Transverse colon (tissue), 4 donors: ENCODE results near the gene ARL6IP4. TPM values are rescaled to one million over a fixed set of nuclear protein-coding genes. Genes with fewer than 3 reads are reported as not detected.

Source experiments
- DNase-seq: peaks from one replicate; pipeline ENCODE4 v3.0.0-alpha.2; 2019
- H3K27ac ChIP-seq, 4 donors: fragments of 200-600 bp; sonication (generic); 2 replicates each; pipeline ENCODE4 v1.5.1; 2016 to 2018; ENCODE audit warnings: inconsistent platforms in 4 of 4
- H3K27me3 ChIP-seq: fragments of 200-600 bp; sonication (generic); 2 replicates; pipeline ENCODE4 v1.5.1; 2017; ENCODE audit warnings: inconsistent platforms
- H3K36me3 ChIP-seq, 4 donors: fragments of 200-600 bp; sonication (generic); 2 replicates each; pipeline ENCODE4 v1.5.1; 2017 to 2019; ENCODE audit warnings: inconsistent platforms in 4 of 4
- H3K4me1 ChIP-seq, 4 donors: fragments of 200-600 bp; sonication (generic); 2 replicates each; pipeline ENCODE4 v1.5.1; 2017 to 2020; ENCODE audit warnings: inconsistent platforms in 4 of 4
- H3K4me3 ChIP-seq, 4 donors: fragments of 200-600 bp; sonication (generic); 1 replicate in 1 of 4; 2 replicates in 3 of 4; pipeline versions ENCODE4 v1.5.1 to v1.6.1; 2017 to 2019; ENCODE audit warnings: inconsistent platforms in 4 of 4
- H3K9me3 ChIP-seq, 2 donors: fragments of 200-600 bp; sonication (generic); 2 replicates each; pipeline ENCODE4 v1.5.1; 2017 to 2019; ENCODE audit warnings: inconsistent platforms in 2 of 2
- EP300 ChIP-seq: sonication (generic); formaldehyde crosslinking; IDR thresholded peaks from one replicate; pipeline ENCODE4 v1.6.1; 2017; ENCODE audit warnings: antibody characterized with exemption, low read depth
- POLR2A ChIP-seq: fragments of 450-650 bp; IDR thresholded peaks from one replicate; pipeline ENCODE4 v1.6.1; 2016; ENCODE audit warnings: antibody characterized with exemption, mild to moderate bottlenecking, moderate library complexity
- POLR2AphosphoS5 ChIP-seq, 3 donors: sonication (generic); formaldehyde crosslinking; IDR thresholded peaks; one replicate each; pipeline ENCODE4 v1.6.1; 2016; ENCODE audit warnings: antibody characterized with exemption in 3 of 3
- WGBS, 2 donors: methylation state at CpG; one replicate each; pipeline ENCODE4 v1.1.5; 2018; ENCODE audit warnings: low coverage in 1 of 2; 5-methylcytosine and 5-hydroxymethylcytosine counted together
- in situ Hi-C, 4 donors: fragments of 200-750 bp; cut with MboI; loops; one replicate each; pipeline versions ENCODE4 v1.15.0 to v1.15.1; 2017; ENCODE audit warnings: low sequenced_read_pairs in 3 of 4, low pct_ligation_motif_present in 1 of 4, low pct_unique_long_range_greater_than_20kb in 1 of 4
- intact Hi-C: fragments of 100-400 bp; cut with DNase I; formaldehyde crosslinking; loops from one replicate; pipeline ENCODE4 v1.15.1; 2023; ENCODE audit warnings: low total_unique reads
- total RNA-seq, 4 donors: library from RNA; depleted of rRNA; stranded (reverse); fragments of >200 nt; gene quantifications; one replicate each; pipeline ENCODE4 v1.1.0, GENCODE V29; 2016
- TF ChIP-seq, protein P1 (sequence below), 5 experiments: fragments of 200-600 bp in 3 of 5; fragments of 450-650 bp in 2 of 5; sonication (generic) in 3 of 5; IDR thresholded peaks; 1 replicate in 2 of 5; 2 replicates in 3 of 5; pipeline ENCODE4 v1.5.1; 2016 to 2017; ENCODE audit warnings: antibody characterized with exemption in 5 of 5, inconsistent platforms in 3 of 5, mild to moderate bottlenecking in 2 of 5, moderate library complexity in 1 of 5

The ARL6IP4 gene
- total RNA-seq, 4 donors from 2014 or later, result 77.4 to 225 (median 184) TPM

DNA sequence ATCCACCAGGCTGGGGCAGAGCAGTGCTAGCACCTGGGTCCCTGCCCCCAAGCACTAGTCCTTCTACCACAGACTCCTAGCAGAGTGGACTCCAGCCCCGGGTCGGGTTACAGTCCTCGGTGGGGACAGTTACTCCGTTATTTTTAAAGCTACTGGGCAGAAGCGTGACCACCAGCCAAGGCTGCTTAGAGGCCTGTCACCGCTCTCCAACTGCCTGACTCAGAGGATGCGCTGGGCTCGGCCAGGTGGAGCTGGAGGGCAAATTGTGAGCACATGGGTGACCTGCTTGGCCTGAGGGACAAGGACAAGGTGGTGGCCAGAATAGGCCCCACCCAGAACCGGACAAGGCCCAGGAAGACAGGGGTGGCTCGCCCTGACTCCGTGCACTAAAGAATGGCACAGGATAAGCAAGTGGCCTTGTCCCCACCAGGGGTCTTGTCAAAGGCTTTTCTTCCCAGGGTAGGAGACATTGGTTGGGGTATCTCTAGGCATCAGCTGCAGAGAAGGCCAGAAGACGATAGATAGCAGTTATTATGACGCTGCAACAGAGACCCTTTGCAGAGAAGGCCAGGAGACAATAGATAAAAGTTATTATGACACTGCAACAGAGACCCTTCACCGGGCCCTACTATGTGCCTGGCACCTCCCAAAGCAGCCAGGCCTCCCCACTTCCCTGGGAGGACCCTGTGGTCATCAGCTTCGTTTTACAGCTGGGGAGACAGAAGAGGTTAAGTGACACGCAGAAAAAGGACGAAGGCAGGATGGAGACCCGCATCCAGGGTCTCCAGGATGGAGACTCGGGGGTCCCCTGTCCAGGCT is 15.8 kb upstream of the ARL6IP4 start:
- peaks cover 9 to 62% (median 33%) of the 10 kb centered on the region in 4 donors for H3K4me1 ChIP-seq
- no peaks in the 10 kb centered on the region for H3K27me3 ChIP-seq
- intact Hi-C loops, result no loop called here
- in situ Hi-C loops, result loop anchor here in 1 of 4 donors (25.0 kb wide), 1 partner anchor 327 kb away; no protein-coding TSS in a partner anchor
- DNase-seq, result no peak
- no peaks in the 10 kb centered on the region for H3K9me3 ChIP-seq
- no peak for TF ChIP-seq EP300
- TF ChIP-seq POLR2AphosphoS5 (IDR thresholded peaks at IDR 0.05), result no peak
- TF ChIP-seq, protein P1, sequence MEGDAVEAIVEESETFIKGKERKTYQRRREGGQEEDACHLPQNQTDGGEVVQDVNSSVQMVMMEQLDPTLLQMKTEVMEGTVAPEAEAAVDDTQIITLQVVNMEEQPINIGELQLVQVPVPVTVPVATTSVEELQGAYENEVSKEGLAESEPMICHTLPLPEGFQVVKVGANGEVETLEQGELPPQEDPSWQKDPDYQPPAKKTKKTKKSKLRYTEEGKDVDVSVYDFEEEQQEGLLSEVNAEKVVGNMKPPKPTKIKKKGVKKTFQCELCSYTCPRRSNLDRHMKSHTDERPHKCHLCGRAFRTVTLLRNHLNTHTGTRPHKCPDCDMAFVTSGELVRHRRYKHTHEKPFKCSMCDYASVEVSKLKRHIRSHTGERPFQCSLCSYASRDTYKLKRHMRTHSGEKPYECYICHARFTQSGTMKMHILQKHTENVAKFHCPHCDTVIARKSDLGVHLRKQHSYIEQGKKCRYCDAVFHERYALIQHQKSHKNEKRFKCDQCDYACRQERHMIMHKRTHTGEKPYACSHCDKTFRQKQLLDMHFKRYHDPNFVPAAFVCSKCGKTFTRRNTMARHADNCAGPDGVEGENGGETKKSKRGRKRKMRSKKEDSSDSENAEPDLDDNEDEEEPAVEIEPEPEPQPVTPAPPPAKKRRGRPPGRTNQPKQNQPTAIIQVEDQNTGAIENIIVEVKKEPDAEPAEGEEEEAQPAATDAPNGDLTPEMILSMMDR (IDR thresholded peaks at IDR 0.05), result no peak
- TF ChIP-seq POLR2A, result no peak
- no peak overlapping the region for H3K4me3 ChIP-seq
- H3K27ac ChIP-seq, result no peak overlapping the region
- no peaks in the 10 kb centered on the region for H3K36me3 ChIP-seq
- 90% methylated on average over 19 of the region's 19 CpGs; no CpG with 5 or more reads in 1 of the 2 donors for WGBS, 2 donors

DNA sequence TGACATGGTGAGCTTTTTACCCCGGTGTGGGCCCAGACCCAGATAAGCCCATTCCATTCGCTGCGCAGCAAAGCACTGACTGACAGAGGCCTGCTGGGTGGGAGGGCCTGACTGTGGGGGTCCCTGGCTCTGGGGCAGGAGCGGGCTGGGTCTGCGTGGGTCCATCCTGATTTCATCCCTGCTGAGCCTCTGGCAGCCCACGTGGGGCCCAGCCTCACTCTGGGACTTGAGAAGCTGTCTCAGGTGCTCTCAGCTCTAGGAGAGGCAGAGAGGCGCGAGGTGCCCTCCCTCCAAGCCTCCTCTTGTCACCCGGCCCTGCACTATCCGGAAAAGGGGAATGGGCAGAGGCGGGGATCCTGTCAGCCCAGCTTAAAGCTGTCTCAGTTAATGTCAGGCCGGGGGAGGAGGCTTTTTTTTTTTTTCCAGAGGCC is 15.1 kb upstream of the ARL6IP4 start:
- Histone ChIP-seq H3K36me3 (no peaks in the 10 kb centered on the region), H3K4me1 (peaks cover 9 to 68% (median 36%) of the 10 kb centered on the region in 4 donors), H3K27ac (peak overlapping the region in 1 of 4 donors; percentile 72), H3K27me3 (no peaks in the 10 kb centered on the region), H3K9me3 (no peaks in the 10 kb centered on the region), H3K4me3 (peak overlapping the region in 1 of 4 donors; percentile 61)
- intact Hi-C loops (no loop called here), in situ Hi-C loops (loop anchor here in 1 of 4 donors (25.0 kb wide), 1 partner anchor 328 kb away; no protein-coding TSS in a partner anchor)
- TF ChIP-seq POLR2AphosphoS5 (IDR thresholded peaks at IDR 0.05), result no peak
- no peak for TF ChIP-seq EP300
- TF ChIP-seq, protein P1 (IDR thresholded peaks at IDR 0.05), result no peak
- no peak for TF ChIP-seq POLR2A
- DNase-seq, result no peak
- 50 to 56% methylated on average over 1 to 10 of the region's 12 CpGs for WGBS, 2 donors

DNA sequence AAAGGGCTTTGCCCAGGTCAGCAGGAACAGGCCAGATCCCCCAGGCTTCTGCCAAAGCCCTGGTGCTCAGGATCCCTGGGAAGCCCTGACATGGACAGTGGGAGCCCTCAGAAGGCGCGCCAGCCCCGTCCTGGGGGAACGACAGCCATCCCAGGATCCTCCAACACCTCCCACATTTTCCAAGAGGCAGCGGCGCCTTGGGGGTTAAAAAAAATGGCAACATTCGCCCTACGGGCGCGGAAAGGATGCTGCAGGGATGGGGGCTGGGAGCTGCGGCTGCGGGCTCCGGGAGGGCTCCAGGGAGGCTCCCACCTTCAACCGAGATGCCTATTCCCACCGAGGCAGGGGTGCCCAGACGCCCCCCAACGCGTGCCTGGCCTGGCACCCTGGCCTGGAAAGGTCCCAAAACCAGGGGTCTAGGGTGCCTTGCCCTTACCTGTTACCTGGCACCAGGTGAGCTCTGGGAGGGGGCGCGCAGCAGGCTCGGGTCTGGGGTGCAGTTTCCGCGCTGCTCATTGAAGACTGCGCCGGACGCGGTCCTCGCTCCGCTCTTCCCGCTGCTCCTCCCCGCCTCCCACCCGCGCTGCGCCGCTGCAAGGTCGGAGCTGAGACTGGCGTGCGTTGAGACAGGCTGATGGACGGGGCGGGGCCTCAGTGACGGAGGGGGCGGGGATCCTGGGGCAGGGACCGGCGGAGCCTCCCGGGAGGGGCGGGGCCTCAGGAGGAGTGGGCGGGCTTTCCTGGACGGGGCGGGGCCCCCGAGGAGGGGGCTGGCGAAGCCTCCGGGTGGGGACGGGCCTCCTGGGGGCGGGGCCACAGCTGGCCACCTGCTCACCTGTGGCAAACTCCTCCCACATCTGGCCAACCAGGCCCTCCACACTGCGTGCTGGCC is 14.4 kb upstream of the ARL6IP4 start, which contains the start of gene ABCB9:
Gene ABCB9 (minus strand): TSS at position 613 of the 892 bp plus-strand sequence. CDS start 6,228 bp downstream, outside the sequence.
- in situ Hi-C loops, result loop anchor here in 1 of 4 donors (25.0 kb wide), 1 partner anchor 329 kb away; no protein-coding TSS in a partner anchor
- peak; percentile 97 for DNase-seq

More for the DNA sequence above, 14.4 kb upstream of the ARL6IP4 start, which contains the start of gene ABCB9:
- intact Hi-C loops, result no loop called here
- 6% methylated on average over 30 of the region's 55 CpGs; no CpG with 5 or more reads in 1 of the 2 donors for WGBS, 2 donors
- Histone ChIP-seq H3K27me3 (no peaks in the 10 kb centered on the region), H3K9me3 (no peaks in the 10 kb centered on the region), H3K4me1 (peaks cover 9 to 64% (median 34%) of the 10 kb centered on the region in 4 donors), H3K27ac (peak within 1 kb of the TSS; percentile 55 to 72 (median 66)), H3K4me3 (peak within 1 kb of the TSS; percentile 28 to 61 (median 48)), H3K36me3 (no peaks in the 10 kb centered on the region)
- TF ChIP-seq POLR2A (peak; percentile 52), EP300 (no peak), POLR2AphosphoS5 (IDR thresholded peaks at IDR 0.05) (peak; percentile 65 to 84 (median 69))
- TF ChIP-seq, protein P1 (IDR thresholded peaks at IDR 0.05), result no peak
